Fibroblast of lung (primary cell): ENCODE results near the gene TECR.

Experiments
- EZH2 ChIP-seq: IDR thresholded peaks from 2 replicates; pipeline ENCODE4 v1.5.1; 2012; ENCODE audit warnings: low read length, control low read depth, mild to moderate bottlenecking; ENCODE audit errors: missing control alignments
- TF ChIP-seq, protein P1 (sequence below), 2 donors: IDR thresholded peaks in 1 of 2; conservative IDR thresholded peaks in 1 of 2; 1 replicate in 1 of 2; 2 replicates in 1 of 2; pipeline ENCODE4 v1.5.1; 2011 to 2012; ENCODE audit warnings: low read length in 2 of 2, control low read depth in 1 of 2, inconsistent platforms in 1 of 2, low read depth in 1 of 2, mild to moderate bottlenecking in 1 of 2

DNA sequence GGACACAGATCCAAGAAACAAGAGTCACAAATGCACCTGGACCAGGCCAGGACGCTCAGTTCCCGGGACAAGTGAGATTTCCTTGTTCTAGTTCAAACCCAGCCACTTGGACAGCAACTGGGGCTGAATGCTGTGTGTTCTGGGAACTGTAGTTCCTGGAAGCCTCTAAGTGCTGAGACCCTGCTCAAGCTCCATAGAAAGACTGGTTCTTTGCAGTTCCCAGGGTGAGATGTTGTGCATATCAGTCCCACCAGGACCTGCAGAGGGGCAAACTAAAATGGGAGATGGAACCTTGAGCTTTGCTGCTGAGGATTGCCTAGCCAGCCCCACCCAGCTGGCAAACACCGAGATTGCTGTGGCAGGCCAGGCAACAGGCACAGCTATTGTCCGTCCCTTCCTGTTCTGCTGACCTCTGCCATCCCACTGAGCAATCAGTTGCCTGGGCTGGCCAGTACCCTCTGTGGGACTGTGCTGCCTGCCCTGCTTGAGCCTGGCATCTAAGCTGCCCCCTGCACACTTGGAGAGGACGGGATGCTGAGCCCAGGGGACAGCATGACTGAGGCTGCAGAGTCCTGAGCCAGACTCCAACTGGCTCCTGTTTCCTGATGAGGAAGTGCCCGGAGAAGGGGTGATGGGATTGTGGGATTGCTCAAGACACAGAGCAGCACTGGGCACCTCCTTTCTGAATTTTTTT, 32.0 kb upstream of the TECR start:
- TF ChIP-seq, protein P1, sequence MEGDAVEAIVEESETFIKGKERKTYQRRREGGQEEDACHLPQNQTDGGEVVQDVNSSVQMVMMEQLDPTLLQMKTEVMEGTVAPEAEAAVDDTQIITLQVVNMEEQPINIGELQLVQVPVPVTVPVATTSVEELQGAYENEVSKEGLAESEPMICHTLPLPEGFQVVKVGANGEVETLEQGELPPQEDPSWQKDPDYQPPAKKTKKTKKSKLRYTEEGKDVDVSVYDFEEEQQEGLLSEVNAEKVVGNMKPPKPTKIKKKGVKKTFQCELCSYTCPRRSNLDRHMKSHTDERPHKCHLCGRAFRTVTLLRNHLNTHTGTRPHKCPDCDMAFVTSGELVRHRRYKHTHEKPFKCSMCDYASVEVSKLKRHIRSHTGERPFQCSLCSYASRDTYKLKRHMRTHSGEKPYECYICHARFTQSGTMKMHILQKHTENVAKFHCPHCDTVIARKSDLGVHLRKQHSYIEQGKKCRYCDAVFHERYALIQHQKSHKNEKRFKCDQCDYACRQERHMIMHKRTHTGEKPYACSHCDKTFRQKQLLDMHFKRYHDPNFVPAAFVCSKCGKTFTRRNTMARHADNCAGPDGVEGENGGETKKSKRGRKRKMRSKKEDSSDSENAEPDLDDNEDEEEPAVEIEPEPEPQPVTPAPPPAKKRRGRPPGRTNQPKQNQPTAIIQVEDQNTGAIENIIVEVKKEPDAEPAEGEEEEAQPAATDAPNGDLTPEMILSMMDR (conservative IDR thresholded peaks at IDR 0.05 in 1 of 2, IDR thresholded peaks at IDR 0.05 in 1 of 2; ENCODE audit: low read depth in 1 of 2, low read length in 2 of 2), result no peak
- TF ChIP-seq EZH2, result no peak
